Measurements from ENCODE around the gene SH3GL3. TPM values are rescaled to one million over a fixed set of nuclear protein-coding genes. Genes with fewer than 3 reads are reported as not detected.

Gene SH3GL3
- total and polyA plus RNA-seq, 2 of the 13 experiments (the other 11 are each of a cell fraction or from before 2014, with no cell fraction given), result not detected

- Histone ChIP-seq H3K36me3 (replicated peaks in 1 of 2; ENCODE audit: control insufficient read depth in 1 of 2, insufficient read depth in 2 of 2, low read length in 2 of 2) (no peaks in the 10 kb centered on the region), H2AFZ (ENCODE audit: low read length) (no peak overlapping the region), H4K20me1 (ENCODE audit: insufficient read depth, low read length) (no peaks in the 10 kb centered on the region), H3K79me2 (ENCODE audit: insufficient read depth, low read length) (no peaks in the 10 kb centered on the region), H3K27ac (ENCODE audit: extremely low read length, insufficient read depth, low read length) (no peak overlapping the region), H3K4me2 (ENCODE audit: low read depth, low read length) (no peak overlapping the region), H3K4me3 (replicated peaks in 1 of 3; ENCODE audit: insufficient read depth in 1 of 3, low read depth in 2 of 3, low read length in 3 of 3) (no peak overlapping the region), H3K9ac (ENCODE audit: insufficient read depth, low read depth, low read length) (no peak overlapping the region), H3K9me3 (ENCODE audit: low read length) (no peaks in the 10 kb centered on the region), H3K27me3 (ENCODE audit: control insufficient read depth in 1 of 2, insufficient read depth in 2 of 2, low read length in 2 of 2) (no peaks in the 10 kb centered on the region; a peak in 1 of 5 replicates), H3K4me1 (ENCODE audit: insufficient read depth, low read length) (no peaks in the 10 kb centered on the region)
- POLR2A ChIA-PET, result no interaction called here
- intact Hi-C loops (cut with micrococcal nuclease; ENCODE audit: unreplicated experiment), result no loop called here
- DNase-seq (ENCODE audit: low spot score) (no peak), ATAC-seq (no peak), FAIRE-seq (no peak)
- TF ChIP-seq RARA (CRISPR knock-in tag; IDR thresholded peaks at IDR 0.05) (no peak), ARID3A (IDR thresholded peaks at IDR 0.05; ENCODE audit: low read depth, low read length) (no peak), ZC3H4 (CRISPR knock-in tag; IDR thresholded peaks at IDR 0.05; ENCODE audit: borderline replicate concordance) (no peak), ZFP36L1 (CRISPR knock-in tag; IDR thresholded peaks at IDR 0.05) (no peak), ZNF451 (CRISPR knock-in tag; IDR thresholded peaks at IDR 0.05) (no peak), EHMT2 (IDR thresholded peaks at IDR 0.05; ENCODE audit: borderline replicate concordance, low read depth, low read length) (no peak), HNF4G (IDR thresholded peaks at IDR 0.05; ENCODE audit: borderline replicate concordance, low read depth, low read length) (no peak), HNF4G (CRISPR knock-in tag; IDR thresholded peaks at IDR 0.05; ENCODE audit: borderline replicate concordance, low read depth) (no peak), ZNF501 (CRISPR knock-in tag; IDR thresholded peaks at IDR 0.05) (no peak)
- no TSS peak for BruUV-seq (replicated peaks)
- CTCF ChIA-PET (ENCODE audit: low intra/inter-chr PET ratio, low total read pairs), result no interaction called here
- 26% methylated on average over 3 of the region's 5 CpGs for WGBS (ENCODE audit: low lambda C conversion rate)
- in situ Hi-C loops (cut with HindIII; ENCODE audit: extremely low pct_ligation_motif_present, low pct_unique_long_range_greater_than_20kb), result no loop called here
These were observed 165.1 kb downstream of the SH3GL3 start for GRCh38 chr15:83612226-83612625.

Measured in HepG2 (cell line).